OCI-LY1 (cell line): ENCODE data around the gene ARHGAP18.

Experiments used
- EZH2 ChIP-seq: fragments of 200-600 bp; sonication (generic), shearing (Covaris generic); IDR thresholded peaks from 2 replicates; pipeline ENCODE4 v1.8.0; 2017; ENCODE audit warnings: borderline replicate concordance, mixed run types, mild to moderate bottlenecking, antibody characterized with exemption, low read length, moderate library complexity, mixed read lengths
- TF ChIP-seq, protein P1 (sequence below): fragments of 200-600 bp; sonication (generic), shearing (Covaris generic); IDR thresholded peaks from 2 replicates; pipeline ENCODE4 v1.5.1; 2017; ENCODE audit warnings: mild to moderate bottlenecking, antibody characterized with exemption, low read length, moderate library complexity, mixed read lengths

DNA sequence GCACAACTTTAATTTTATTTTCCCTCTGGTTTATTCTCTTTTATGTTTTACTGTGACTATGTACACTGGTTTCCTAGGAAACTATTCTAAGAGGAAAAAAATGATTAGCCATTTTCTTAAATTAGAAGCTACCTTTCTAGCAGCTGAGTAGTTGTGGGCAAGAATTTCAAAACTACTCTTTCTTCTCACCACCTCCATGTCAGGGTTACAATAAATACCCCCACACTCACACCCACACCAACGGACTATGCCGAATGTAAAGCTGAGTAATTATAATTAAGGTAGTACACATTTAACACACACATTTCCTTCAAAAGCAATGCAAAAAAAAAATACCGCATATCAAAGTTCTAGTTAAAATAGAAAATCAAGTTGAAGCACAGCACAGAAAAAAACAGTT, 78.9 kb downstream of the ARHGAP18 start:
- TF ChIP-seq EZH2 = no peak
- TF ChIP-seq, protein P1, sequence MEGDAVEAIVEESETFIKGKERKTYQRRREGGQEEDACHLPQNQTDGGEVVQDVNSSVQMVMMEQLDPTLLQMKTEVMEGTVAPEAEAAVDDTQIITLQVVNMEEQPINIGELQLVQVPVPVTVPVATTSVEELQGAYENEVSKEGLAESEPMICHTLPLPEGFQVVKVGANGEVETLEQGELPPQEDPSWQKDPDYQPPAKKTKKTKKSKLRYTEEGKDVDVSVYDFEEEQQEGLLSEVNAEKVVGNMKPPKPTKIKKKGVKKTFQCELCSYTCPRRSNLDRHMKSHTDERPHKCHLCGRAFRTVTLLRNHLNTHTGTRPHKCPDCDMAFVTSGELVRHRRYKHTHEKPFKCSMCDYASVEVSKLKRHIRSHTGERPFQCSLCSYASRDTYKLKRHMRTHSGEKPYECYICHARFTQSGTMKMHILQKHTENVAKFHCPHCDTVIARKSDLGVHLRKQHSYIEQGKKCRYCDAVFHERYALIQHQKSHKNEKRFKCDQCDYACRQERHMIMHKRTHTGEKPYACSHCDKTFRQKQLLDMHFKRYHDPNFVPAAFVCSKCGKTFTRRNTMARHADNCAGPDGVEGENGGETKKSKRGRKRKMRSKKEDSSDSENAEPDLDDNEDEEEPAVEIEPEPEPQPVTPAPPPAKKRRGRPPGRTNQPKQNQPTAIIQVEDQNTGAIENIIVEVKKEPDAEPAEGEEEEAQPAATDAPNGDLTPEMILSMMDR = no peak
